A549 (cell line): ENCODE data around the gene TXNDC15.

Experiments
- CEBPB ChIP-seq, 2 experiments: fragments of >200 bp in 1 of 2; sonication (Bioruptor Twin) in 1 of 2; formaldehyde crosslinking in 1 of 2; IDR thresholded peaks; 2 replicates each; pipeline ENCODE4 v1.6.1; 2012 to 2016
- EP300 ChIP-seq, 2 experiments: fragments of >200 bp; sonication (Bioruptor Twin); formaldehyde crosslinking; IDR thresholded peaks; 2 replicates in 1 of 2; 3 replicates in 1 of 2; pipeline ENCODE4 v1.6.1; 2016 to 2017
- KDM1A ChIP-seq: fragments of 200-600 bp; sonication (generic); IDR thresholded peaks from 2 replicates; pipeline ENCODE4 v1.6.1; 2016; ENCODE audit warnings: low read depth, mild to moderate bottlenecking
- POLR2AphosphoS2 ChIP-seq: conservative IDR thresholded peaks from 2 replicates; pipeline ENCODE4 v1.6.1; 2012; ENCODE audit warnings: low read length, improper control_type of control experiment, inconsistent platforms
- RFX5 ChIP-seq: fragments of 450-650 bp; IDR thresholded peaks from 2 replicates; pipeline ENCODE4 v1.7.1; 2014; ENCODE audit warnings: antibody characterized with exemption, mild to moderate bottlenecking, moderate library complexity
- TF ChIP-seq, protein P1 (sequence below): fragments of >200 bp; sonication (Bioruptor Twin); formaldehyde crosslinking; IDR thresholded peaks from 3 replicates; pipeline ENCODE4 v1.5.1; 2016

DNA sequence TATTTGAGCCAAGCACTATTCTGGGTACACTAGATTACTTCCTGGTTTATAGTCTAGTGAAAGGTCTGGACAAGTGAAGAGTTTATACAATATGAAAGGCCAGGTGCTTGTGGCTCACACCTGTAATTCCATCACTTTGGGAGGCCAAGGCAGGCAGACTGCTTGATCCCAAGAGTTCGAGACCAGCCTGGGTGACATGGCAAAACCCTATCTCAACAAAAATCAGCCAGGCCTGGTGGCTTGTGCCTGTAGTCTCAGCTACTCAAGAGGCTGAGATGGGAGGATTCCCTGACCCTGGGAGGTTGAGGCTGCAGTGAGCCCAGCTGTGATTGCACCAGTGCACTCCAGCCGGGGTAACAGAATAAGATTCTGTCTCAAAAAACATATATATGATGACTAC is 9.5 kb upstream of the TXNDC15 start:
- TF ChIP-seq KDM1A, result no peak
- TF ChIP-seq, protein P1, sequence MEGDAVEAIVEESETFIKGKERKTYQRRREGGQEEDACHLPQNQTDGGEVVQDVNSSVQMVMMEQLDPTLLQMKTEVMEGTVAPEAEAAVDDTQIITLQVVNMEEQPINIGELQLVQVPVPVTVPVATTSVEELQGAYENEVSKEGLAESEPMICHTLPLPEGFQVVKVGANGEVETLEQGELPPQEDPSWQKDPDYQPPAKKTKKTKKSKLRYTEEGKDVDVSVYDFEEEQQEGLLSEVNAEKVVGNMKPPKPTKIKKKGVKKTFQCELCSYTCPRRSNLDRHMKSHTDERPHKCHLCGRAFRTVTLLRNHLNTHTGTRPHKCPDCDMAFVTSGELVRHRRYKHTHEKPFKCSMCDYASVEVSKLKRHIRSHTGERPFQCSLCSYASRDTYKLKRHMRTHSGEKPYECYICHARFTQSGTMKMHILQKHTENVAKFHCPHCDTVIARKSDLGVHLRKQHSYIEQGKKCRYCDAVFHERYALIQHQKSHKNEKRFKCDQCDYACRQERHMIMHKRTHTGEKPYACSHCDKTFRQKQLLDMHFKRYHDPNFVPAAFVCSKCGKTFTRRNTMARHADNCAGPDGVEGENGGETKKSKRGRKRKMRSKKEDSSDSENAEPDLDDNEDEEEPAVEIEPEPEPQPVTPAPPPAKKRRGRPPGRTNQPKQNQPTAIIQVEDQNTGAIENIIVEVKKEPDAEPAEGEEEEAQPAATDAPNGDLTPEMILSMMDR, result no peak
- no peak for TF ChIP-seq POLR2AphosphoS2
- no peak for TF ChIP-seq EP300 (IDR thresholded peaks at IDR 0.05)
- no peak for TF ChIP-seq CEBPB (IDR thresholded peaks at IDR 0.05)
- TF ChIP-seq RFX5, result no peak
